Sigmoid colon (tissue), 7 donors: ENCODE data around the gene ZNF100. TPM values are rescaled to one million over a fixed set of nuclear protein-coding genes. Genes with fewer than 3 reads are reported as not detected.

Experiments
- DNase-seq: peaks from one replicate; pipeline ENCODE4 v3.0.0-alpha.2; 2019
- H3K27ac ChIP-seq, 4 donors: fragments of 200-600 bp; sonication (generic); one replicate each; pipeline ENCODE4 v1.5.1; 2016 to 2019; ENCODE audit warnings: mild to moderate bottlenecking in 1 of 4
- H3K27me3 ChIP-seq, 3 donors: fragments of 200-600 bp; sonication (generic); one replicate each; pipeline ENCODE4 v1.5.1; 2019; ENCODE audit warnings: mild to moderate bottlenecking in 1 of 3
- H3K36me3 ChIP-seq, 4 donors: fragments of 200-600 bp; sonication (generic); one replicate each; pipeline ENCODE4 v1.5.1; 2016 to 2019
- H3K4me1 ChIP-seq, 4 donors: fragments of 200-600 bp; sonication (generic); one replicate each; pipeline ENCODE4 v1.5.1; 2017 to 2019
- H3K4me3 ChIP-seq, 4 donors: fragments of 200-600 bp; sonication (generic); one replicate each; pipeline ENCODE4 v1.5.1; 2017 to 2019; ENCODE audit warnings: mild to moderate bottlenecking in 2 of 4, moderate library complexity in 1 of 4
- H3K9me3 ChIP-seq, 4 donors: fragments of 200-600 bp in 3 of 4; sonication (generic) in 3 of 4; one replicate each; pipeline versions ENCODE4 v1.5.1 to v1.6.1; 2013 to 2019
- EP300 ChIP-seq, 4 donors: sonication (generic); formaldehyde crosslinking; IDR thresholded peaks; one replicate each; pipeline ENCODE4 v1.6.1; 2017; ENCODE audit warnings: antibody characterized with exemption in 4 of 4
- POLR2A ChIP-seq, 2 donors: fragments of 450-650 bp; IDR thresholded peaks; one replicate each; pipeline ENCODE4 v1.6.1; 2016; ENCODE audit warnings: antibody characterized with exemption in 2 of 2, mild to moderate bottlenecking in 2 of 2, moderate library complexity in 2 of 2
- POLR2AphosphoS5 ChIP-seq, 4 donors: sonication (generic); formaldehyde crosslinking; IDR thresholded peaks; one replicate each; pipeline ENCODE4 v1.6.1; 2017; ENCODE audit warnings: antibody characterized with exemption in 4 of 4
- WGBS, 2 donors: extraction: QIAGEN DNeasy Blood & Tissue Kit; methylation state at CpG; one replicate each; pipeline ENCODE4 v1.1.7; 2013; 5-methylcytosine and 5-hydroxymethylcytosine counted together
- intact Hi-C: fragments of 100-400 bp; cut with DNase I; formaldehyde crosslinking; loops from one replicate; pipeline ENCODE4 v1.15.1; 2023
- polyA plus RNA-seq, 3 donors: library from polyadenylated mRNA; stranded (reverse); fragments of 200-250 nt; gene quantifications; one replicate each; pipeline ENCODE4 v1.2.3, GENCODE V29; 2013
- total RNA-seq, 4 donors: library from RNA; depleted of rRNA; stranded (reverse); fragments of >200 nt; gene quantifications; one replicate each; pipeline ENCODE4 v1.1.0, GENCODE V29; 2016
- TF ChIP-seq, protein P1 (sequence below), 4 experiments: fragments of 450-650 bp in 3 of 4; fragments of 200-600 bp in 1 of 4; IDR thresholded peaks; one replicate each; pipeline ENCODE4 v1.5.1; 2016 to 2019; ENCODE audit warnings: antibody characterized with exemption in 4 of 4, mild to moderate bottlenecking in 3 of 4, moderate library complexity in 2 of 4
- donor health status: healthy with polysubstance abuse.
- donor health status: Bipolar disorder and iron deficiency.
- donor health status: healthy.

The ZNF100 gene
- total and polyA plus RNA-seq, 7 donors = 1.2 to 8.4 (median 4.0) TPM

DNA sequence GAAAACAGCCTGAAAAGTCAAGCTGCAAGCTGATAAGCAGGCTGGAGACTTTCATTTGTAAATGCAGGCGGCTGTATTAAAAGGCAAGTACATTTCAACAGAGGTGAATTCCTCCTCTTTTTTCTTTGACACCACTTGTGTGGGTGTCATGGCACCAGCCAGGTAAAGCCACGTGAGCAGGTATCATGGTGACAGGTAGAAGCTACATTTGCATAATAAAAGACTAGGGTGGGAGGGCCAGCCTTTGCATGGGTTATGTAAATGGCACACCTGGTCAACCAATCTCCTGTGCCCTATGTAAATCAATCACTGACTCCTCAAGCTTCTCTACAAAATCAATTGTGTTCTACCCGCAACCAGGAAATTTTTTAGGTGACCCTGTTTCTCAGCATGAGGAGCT lies 68.2 kb downstream of the ZNF100 start:
- Histone ChIP-seq H3K4me1 (peaks cover 0 to 7% (median 1%) of the 10 kb centered on the region in 4 donors), H3K4me3 (no peak overlapping the region), H3K27ac (no peak overlapping the region), H3K36me3 (no peaks in the 10 kb centered on the region), H3K9me3 (no peaks in the 10 kb centered on the region), H3K27me3 (no peaks in the 10 kb centered on the region)
- 66 to 72% methylated on average over 3 of the region's 3 CpGs for WGBS, 2 donors
- TF ChIP-seq, protein P1, sequence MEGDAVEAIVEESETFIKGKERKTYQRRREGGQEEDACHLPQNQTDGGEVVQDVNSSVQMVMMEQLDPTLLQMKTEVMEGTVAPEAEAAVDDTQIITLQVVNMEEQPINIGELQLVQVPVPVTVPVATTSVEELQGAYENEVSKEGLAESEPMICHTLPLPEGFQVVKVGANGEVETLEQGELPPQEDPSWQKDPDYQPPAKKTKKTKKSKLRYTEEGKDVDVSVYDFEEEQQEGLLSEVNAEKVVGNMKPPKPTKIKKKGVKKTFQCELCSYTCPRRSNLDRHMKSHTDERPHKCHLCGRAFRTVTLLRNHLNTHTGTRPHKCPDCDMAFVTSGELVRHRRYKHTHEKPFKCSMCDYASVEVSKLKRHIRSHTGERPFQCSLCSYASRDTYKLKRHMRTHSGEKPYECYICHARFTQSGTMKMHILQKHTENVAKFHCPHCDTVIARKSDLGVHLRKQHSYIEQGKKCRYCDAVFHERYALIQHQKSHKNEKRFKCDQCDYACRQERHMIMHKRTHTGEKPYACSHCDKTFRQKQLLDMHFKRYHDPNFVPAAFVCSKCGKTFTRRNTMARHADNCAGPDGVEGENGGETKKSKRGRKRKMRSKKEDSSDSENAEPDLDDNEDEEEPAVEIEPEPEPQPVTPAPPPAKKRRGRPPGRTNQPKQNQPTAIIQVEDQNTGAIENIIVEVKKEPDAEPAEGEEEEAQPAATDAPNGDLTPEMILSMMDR (IDR thresholded peaks at IDR 0.05) = no peak
- no peak for TF ChIP-seq POLR2AphosphoS5 (IDR thresholded peaks at IDR 0.05)
- no peak for TF ChIP-seq POLR2A (IDR thresholded peaks at IDR 0.05)
- no peak for TF ChIP-seq EP300 (IDR thresholded peaks at IDR 0.05)
- intact Hi-C loops = loop anchor here (2.0 to 10.0 kb wide), 2 partner anchors 114 to 214 kb away; no protein-coding TSS in a partner anchor
- no peak for DNase-seq

DNA sequence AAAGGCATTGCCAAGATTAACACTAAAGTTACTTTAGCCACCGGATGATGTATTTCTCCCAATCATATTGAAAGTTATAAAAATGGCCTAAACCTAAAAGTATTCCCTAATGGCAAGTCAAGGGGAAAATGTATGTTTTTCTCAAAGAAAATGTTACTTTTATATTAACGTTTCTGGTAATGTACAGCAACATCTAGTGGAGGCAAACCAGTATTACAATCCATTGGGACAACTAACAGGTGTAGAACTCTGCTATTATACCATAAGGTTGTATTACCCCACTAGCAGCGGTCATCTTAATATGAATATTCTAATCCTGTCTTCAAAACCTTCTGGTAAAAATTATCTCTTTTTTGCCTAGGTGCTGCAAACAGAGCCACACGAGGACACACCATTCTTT lies 69.2 kb downstream of the ZNF100 start:
- no peak for DNase-seq
- H3K27ac ChIP-seq = no peak overlapping the region
- intact Hi-C loops = loop anchor here (2.0 to 10.0 kb wide), 2 partner anchors 113 to 213 kb away; no protein-coding TSS in a partner anchor
- TF ChIP-seq, protein P1 (IDR thresholded peaks at IDR 0.05) = peak in 3 of 4 experiments; percentile 44 to 66 (median 56)
- no peak for TF ChIP-seq POLR2A (IDR thresholded peaks at IDR 0.05)
- H3K36me3 ChIP-seq = no peaks in the 10 kb centered on the region
- H3K4me1 ChIP-seq = peaks cover 0 to 10% (median 3%) of the 10 kb centered on the region in 4 donors
- no peak overlapping the region for H3K4me3 ChIP-seq
- 18 to 24% methylated on average over 4 of the region's 4 CpGs for WGBS, 2 donors
- H3K9me3 ChIP-seq = no peaks in the 10 kb centered on the region
- H3K27me3 ChIP-seq = no peaks in the 10 kb centered on the region

DNA sequence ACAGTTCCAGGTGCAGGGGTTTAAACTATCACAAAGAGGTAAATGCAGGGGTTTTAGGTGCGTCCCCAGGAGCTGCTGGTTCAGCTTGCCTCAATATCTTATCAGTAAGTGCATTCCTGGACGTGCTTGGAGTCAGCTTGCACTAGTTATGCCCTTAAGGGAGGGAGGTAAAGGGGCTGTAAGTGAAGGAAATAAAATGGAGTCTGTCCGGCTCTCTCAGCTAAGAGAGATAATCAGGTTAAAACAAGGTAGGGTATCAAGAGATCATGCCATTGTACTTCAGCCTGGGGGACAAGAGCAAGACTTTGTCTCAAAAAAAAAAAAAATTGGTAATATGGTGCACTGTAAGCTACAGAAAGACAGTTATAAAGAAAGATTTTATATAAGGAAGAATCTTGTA lies 69.7 kb downstream of the ZNF100 start:
- Histone ChIP-seq H3K36me3 (no peaks in the 10 kb centered on the region), H3K27ac (no peak overlapping the region), H3K4me1 (peaks cover 0 to 10% (median 3%) of the 10 kb centered on the region in 4 donors), H3K9me3 (no peaks in the 10 kb centered on the region), H3K4me3 (no peak overlapping the region), H3K27me3 (no peaks in the 10 kb centered on the region)
- TF ChIP-seq, protein P1 (IDR thresholded peaks at IDR 0.05) = no peak
- TF ChIP-seq POLR2A (IDR thresholded peaks at IDR 0.05) = no peak
- no peak for TF ChIP-seq EP300 (IDR thresholded peaks at IDR 0.05)
- no peak for TF ChIP-seq POLR2AphosphoS5 (IDR thresholded peaks at IDR 0.05)
- no peak for DNase-seq
- intact Hi-C loops = loop anchor here (2.0 to 10.0 kb wide), 2 partner anchors 113 to 213 kb away; no protein-coding TSS in a partner anchor
- 32 to 52% methylated on average over 3 of the region's 3 CpGs for WGBS, 2 donors

DNA sequence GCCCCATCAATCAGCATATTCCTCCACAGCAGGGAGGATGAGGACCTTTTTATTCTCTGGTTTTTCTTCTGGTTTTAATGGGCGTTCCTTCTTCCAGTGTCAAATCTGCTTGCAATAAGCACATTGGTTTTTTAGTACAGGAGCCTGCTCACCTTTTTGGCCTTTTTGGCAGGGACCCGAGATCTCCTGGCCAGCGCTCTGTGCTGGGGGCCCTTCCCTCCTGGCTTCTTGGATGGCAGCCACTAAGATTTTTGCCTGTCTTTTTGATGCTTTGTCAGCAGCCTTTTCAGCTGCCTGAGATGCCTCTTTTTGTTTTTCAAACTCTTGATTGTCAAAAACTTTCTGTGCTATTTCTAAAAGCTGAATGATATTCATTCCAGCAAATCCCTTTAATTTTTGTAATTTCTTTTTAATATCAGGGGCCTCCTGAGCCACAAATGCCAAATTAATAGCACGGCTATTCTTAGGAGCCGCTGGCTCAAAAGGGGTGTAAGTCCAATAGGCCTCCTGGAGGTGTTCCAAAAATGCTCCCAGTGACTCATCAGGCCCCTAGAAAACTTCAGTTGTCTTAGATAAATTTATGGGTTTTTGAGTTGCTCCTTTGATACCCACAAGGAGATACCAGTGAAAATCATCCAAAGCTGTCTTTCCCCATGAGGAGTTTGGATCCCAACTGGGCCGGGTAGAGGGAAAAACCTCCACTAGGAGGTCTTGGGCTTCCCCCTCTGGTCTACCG lies 73.0 kb downstream of the ZNF100 start:
- Histone ChIP-seq H3K4me3 (no peak overlapping the region), H3K27ac (no peak overlapping the region), H3K4me1 (peaks cover 0 to 22% (median 9%) of the 10 kb centered on the region in 4 donors), H3K27me3 (no peaks in the 10 kb centered on the region), H3K9me3 (peaks cover 0 to 3% (median 0%) of the 10 kb centered on the region in 4 donors), H3K36me3 (no peaks in the 10 kb centered on the region)
- no peak for DNase-seq
- TF ChIP-seq, protein P1 (IDR thresholded peaks at IDR 0.05) = no peak
- TF ChIP-seq EP300 (IDR thresholded peaks at IDR 0.05) (no peak), POLR2AphosphoS5 (IDR thresholded peaks at IDR 0.05) (no peak), POLR2A (IDR thresholded peaks at IDR 0.05) (no peak)
- intact Hi-C loops = loop anchor here (10.0 kb wide), 1 partner anchor 110 kb away; no protein-coding TSS in a partner anchor
- WGBS, 2 donors = 82 to 88% methylated on average over 7 of the region's 7 CpGs
